H54 (cell line): ENCODE measurements around the gene ENDOV.
A peak's percentile ranks its signal among the peaks of the same experiment; 100 is the strongest.

ENCODE experiments used
- DNase-seq: peaks from one replicate; pipeline ENCODE4 v3.0.0; 2011; ENCODE audit warnings: low spot score, mixed read lengths; ENCODE audit not compliant: insufficient read length
- FAIRE-seq: peaks from 3 replicates; lab custom pipeline; 2011; peaks lifted over from hg19 to GRCh38; lab: Jason Lieb, UNC
- POLR2A ChIP-seq: IDR thresholded peaks from 2 replicates; pipeline ENCODE4 v1.6.1; 2011; ENCODE audit warnings: low read depth, mild to moderate bottlenecking, low read length

ENDOV gene

DNA sequence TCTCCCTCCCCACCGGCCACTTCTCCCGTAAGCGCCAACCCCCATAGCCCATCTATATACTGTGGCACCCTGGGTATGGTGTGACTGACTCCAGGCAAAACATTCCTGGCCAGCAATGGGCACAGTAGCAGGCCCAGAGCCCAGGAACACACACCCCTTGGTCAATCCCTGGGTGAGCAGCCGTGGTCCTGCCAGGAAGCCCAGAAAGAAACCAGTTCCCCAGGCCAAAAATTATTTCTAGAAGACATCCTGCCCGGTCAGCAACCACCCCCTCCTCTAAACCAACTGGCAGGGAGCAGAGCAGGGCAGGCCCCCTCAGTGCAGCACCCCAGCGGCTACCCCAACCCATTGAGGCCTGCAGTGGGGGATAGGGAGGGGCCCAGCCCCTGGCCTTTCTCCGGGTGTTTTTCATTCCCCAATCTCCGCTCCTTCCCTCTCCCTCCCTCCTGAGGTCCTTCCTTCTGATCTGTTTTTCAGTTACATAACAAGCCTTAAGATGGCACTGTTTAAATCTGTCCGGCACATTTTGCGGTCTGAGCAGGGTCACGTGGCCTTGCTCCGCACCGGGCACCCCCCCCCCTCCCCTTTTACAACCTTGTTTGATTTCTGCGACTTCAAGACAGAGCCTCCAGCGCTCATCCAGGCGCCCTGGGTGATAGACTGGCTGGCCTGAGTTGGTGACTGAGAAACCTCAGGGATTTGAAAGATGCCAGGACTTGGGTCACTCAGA lies 59.4 kb downstream of the ENDOV start:
- TF ChIP-seq POLR2A, result no peak
- FAIRE-seq (no peak), DNase-seq (peak; percentile 63)

DNA sequence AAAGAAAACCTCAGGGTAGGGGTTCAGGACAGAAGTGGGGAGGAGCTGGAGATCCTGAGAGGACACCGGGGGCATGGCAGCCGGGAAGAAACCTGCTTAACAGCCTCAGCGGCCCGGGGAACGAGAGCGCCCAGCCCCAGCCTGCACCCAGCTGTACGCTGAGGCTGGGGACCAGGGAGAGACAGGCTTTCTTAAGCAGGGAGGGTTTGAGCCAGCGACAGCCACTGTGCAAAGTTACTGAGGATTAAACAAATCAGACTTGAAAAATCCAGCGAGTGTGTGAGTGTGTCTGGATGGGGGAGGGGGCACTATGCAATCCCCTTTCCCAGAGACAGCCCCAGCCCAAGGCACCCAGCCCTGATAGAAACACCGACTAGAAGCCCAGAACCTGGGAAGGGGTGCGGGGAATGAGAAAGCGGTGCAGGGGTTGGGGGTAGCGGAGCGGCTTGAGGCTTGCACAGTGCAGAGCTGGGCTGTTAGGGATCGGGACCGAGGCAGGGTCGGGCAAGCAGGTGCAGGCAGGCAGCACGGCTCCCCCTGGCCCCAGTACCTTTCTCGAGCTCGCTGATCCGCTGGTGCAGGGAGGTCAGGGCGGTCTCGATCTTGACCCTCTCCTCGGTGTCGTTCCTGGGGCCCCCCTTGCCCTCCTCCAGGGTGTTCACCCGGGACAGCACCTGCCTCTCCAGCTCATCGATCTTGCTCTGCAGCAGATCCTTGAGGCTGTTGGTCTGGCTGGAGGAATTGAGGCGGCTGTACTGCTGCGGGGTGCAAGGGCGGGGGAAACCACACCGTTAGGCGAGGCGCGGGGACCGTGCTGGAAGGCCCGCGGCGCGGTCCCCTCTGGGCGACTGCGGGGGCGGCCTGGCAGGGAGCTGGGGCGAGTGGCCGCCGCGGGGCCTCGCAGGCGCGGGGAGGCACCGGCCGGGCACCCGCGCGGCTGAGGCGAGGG lies 60.3 kb downstream of the ENDOV start:
- no peak for TF ChIP-seq POLR2A
- FAIRE-seq (no peak), DNase-seq (no peak)

DNA sequence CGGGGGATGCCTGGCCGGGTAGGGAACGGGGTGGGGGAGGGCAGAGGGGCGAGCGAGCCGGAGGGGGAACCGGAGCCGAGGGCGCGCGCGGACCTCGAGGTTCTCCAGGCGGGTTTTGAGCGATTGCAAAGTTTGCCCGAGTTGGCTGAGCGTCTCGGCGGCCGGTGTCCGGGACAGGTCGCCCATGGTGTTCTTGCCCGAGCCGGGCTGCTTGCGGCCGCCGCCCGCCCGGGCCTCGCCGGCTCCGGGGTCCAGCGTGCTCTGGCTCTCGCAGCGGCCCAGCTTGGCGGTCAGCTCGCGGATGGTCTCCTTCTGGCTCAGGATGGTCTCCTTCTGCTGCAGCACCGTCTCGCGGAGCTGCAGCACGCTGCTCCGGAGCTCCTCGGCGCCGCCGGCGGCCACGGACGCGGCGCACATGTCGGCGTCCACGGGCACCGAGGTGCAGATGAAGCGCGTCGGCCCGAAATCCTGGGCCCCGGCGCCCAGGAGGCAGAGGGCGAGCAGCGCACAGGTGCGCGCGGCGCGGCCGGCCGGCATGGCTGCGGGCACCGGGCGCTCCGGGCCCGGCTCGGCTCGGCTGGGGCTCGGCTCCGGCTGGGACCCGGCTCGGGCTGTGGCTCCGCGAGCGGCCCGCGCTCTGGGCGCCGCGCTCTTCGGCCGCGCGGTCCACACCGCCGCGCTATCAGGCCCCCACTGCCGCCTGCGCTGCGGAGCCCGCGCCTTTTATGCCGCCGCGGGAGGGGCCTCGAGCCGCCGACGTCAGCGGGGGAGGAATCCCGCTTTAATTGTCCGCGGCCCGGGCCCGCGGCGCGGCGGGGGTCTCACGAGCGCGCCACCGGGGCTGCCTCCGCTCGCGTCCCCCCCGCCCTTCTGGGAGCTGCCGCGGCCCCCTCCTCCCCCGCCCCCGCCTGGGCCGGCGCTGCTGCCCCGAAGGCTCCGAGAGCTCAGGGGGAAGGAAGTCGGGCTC lies 61.2 kb downstream of the ENDOV start, which contains the start of gene NPTX1:
Gene NPTX1 (minus strand): TSS at position 698 of the 967 bp plus-strand sequence. CDS start 161 bp downstream, at position 537.
- FAIRE-seq, result no peak
- 0 out of 2 replicates have a peak, but pooled peaks have one; percentile 21 for TF ChIP-seq POLR2A
- no peak for DNase-seq

DNA sequence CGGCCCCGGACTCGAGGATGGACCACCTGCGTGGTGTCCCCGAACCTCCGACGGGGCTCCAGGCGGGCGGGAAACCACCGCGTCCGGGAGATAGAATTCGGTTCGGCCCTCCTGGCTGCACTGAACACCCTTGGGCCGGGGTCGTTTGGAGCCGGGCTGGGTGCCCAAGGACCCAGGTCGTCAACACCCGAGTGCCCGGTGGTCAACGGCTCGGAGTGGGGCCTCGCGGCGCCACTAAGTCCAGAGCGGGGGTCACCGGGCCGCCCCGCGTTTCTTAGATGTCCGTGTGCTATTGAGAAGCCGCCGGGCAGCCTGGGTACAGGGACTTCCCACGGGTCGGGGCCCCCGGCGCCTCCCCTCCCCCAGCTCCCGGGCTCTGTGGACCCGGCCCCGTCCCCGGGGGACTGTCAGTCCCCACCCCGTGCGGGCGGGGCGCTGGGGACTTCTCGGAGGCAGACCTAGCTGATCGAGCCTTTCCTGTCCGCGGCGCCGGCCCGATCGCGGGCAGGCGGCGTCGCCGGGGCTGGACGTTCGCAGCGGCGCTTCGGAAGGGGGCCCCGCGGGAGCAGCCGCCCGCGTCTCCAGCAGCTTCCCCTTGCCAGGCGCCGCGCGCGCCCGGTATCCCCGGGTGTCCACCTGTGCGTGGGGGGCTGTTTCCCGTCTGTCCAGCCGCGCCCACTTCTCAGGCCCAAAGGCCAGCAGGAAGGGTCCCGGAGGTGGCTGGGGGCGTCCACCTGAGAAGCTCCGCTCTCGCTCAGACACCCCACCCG lies 62.1 kb downstream of the ENDOV start:
- DNase-seq, result no peak
- no peak for FAIRE-seq
- no peak for TF ChIP-seq POLR2A

DNA sequence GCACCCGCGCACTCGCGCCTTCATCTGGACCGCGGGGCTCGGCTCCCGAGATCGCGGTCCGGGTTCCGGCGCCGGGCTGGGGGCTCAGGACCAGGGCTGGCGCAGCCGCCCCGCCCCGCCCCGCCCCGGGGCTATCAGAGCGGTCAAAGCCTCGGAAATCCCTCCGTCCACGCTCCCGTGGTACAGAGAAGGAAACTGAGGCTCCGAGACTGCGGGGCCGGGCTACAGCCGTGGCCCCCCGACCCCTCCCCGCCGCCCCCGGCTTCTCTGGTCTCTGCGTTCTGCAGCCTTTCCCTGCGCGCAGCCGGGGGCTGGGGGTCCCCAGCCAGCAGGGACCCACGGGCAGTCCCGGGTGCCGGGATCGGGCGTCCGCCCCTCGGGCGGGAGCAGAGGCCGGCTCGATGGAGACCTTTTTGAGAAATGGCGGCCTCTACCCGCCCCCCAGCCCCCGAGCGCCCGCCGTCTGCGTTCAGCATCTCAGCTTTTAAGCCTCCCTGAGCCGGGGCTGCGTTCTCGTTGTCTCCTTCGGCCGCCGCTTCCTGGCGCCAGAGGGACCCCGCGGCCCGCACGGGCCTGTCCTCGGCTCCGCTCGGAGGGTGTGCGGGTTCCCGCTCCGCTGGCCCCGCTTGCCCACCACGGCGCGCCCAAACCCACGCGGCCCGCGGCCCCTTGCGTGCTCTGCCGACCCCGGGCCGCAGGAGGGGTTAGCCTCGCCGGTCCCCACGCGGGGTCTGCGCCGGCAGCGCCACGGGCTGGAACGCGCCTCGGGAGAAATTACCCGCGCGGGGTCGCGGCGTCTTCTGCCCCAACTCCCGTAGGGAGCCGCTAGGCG lies 62.9 kb downstream of the ENDOV start:
- no peak for FAIRE-seq
- DNase-seq, result no peak
- TF ChIP-seq POLR2A, result no peak

DNA sequence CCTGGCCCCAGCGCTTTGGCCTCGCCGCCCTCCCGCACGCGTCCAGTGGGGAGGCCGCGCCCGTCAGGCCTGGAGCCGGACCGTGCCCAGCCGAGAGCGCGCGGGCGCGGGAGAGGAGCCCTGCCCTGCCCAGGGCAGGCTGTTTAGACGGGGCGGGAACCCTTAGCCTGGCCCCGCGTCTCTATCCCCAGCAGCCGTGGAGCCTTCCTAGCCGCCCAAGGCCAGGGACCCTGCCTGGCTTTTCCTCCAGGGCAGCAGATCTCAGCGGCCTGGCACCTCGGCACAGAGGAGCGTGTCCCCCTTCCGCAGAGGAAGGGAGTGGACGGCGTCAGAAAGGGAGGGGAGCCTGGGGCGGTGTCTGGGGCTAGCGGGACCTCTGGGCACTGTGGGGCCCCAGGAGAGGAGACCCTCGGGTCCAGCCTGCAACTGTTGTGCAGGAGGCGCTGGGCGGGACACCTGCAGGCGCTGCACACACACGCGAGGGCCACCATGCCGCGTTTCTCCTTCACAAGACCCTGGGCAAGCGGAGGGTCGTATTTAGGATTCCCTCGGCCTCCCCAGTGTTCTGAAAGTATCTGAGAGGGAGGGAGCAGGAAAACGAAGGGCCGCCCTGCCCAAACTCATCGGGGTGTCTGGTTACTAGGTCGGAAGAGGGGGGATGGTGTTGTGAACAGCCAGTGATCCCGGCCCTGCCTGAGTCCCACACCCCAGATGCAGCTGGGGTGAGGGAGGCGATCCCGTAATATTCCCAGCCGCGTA lies 63.7 kb downstream of the ENDOV start:
- FAIRE-seq, result no peak
- DNase-seq, result no peak
- TF ChIP-seq POLR2A, result no peak

DNA sequence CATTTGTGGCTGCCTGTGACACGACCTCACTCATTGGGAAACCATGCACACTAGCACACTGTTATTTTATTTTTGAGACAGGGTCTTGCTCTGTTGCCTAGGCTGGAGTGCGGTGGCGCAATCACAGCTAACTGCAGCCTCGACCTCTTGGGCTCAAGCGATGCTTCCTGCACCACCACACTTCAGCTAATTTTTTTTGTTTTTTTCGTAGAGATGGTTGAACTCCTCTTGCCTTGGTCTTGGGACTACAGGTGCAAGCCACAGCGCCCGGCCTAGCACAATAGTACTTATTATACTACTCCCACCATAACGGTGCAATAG lies 64.2 kb downstream of the ENDOV start:
- DNase-seq (no peak), FAIRE-seq (no peak)
- no peak for TF ChIP-seq POLR2A

DNA sequence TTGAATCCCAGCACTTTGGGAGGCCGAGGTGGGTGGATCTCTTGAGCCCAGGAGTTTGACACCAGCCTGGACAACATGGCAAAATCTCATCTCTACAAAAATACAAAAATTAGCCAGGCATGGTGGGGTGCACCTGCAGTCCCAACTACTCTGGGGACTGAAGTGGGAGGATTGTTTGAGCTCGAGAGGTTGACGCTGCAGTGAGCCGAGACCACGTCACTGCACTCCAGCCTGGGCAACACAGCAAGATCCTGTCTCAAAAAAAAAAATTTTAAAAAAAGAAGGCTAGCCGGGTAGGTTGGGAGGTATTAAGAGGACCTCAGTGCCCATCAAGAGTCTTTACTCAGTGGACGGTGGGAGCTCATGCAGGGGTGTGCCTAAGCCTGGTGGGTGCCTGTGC lies 65.3 kb downstream of the ENDOV start:
- DNase-seq (no peak), FAIRE-seq (no peak)
- TF ChIP-seq POLR2A, result no peak

DNA sequence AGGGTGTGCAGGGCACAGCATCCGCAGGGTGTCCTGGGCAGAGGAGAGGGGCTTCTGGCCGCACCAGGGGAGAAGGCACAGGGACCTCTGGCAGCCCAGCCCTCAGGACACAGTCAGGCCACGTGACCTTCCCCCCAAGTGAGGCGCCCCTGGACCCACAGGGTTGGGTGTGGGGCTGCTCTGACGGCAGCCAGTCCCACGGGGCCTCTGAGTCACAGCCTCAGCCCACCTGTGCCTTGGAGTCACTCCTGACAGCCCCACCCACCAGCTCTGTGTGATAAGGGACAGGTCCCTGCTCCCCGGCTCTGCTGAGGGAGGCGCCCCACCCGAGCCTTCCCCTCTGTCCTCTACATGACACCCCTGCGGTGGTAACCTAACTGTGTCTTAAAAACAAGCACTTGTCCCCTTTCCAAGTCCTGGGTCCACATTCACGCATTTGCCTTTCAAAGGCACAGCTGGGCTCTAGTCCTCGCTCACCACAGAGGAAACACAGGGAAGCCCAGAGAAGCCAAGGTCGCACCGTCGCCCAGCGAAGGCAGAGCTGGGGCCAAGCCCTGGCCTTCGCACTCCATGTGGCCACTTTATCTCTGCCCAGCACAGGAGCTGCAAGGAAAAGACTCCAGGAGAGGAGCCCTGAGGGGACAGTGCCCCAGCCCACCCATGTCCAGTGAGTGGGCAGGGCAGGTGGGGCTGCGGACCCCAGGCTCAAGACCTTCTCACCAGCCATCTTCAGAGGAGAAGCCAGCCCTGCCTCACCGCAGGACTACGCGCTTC lies 66.5 kb downstream of the ENDOV start:
- no peak for TF ChIP-seq POLR2A
- DNase-seq (no peak), FAIRE-seq (no peak)

DNA sequence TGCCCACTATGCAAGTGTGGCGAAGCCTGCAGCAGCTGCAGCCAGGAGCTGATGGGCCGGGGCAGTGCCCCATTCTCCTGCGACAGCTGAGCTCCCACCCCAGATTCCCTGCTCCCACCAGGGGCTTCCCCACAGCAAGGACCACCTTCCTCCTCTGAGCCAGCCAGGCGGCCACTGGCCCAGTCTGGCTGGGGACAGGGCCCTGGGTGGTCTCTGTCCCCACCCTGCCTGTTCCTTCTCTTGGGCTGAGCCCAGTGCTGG lies 67.0 kb downstream of the ENDOV start:
- DNase-seq (no peak), FAIRE-seq (no peak)
- TF ChIP-seq POLR2A, result no peak
